Uterus (tissue), 2 donors: ENCODE results near the gene BMPR1A.

Experiments used
- CTCF ChIP-seq, 4 experiments: fragments of 200-600 bp in 2 of 4; fragments of 450-650 bp in 2 of 4; sonication (generic) in 2 of 4; IDR thresholded peaks; one replicate each; pipeline ENCODE4 v1.5.1; 2016 to 2019; ENCODE audit warnings: antibody characterized with exemption in 4 of 4, mild to moderate bottlenecking in 2 of 4, moderate library complexity in 1 of 4
- POLR2A ChIP-seq, 2 donors: fragments of 450-650 bp; IDR thresholded peaks; one replicate each; pipeline ENCODE4 v1.6.1; 2016; ENCODE audit warnings: antibody characterized with exemption in 2 of 2, mild to moderate bottlenecking in 1 of 2, moderate library complexity in 1 of 2

- TF ChIP-seq POLR2A (IDR thresholded peaks at IDR 0.05) (no peak), CTCF (IDR thresholded peaks at IDR 0.05) (peak in 3 of 4 experiments; percentile 2 to 23 (median 3))
These were observed 215.0 kb downstream of the BMPR1A start for GRCh38 chr10:86971232-86971991.
